NCI-H2081 (cell line): ENCODE results near the gene MFAP3L.

ENCODE experiments used
- DNase-seq, 2 experiments: peaks; one replicate each; lab custom pipeline; 2025; lab: John Stamatoyannopoulos, UW

Gene MFAP3L

GRCh38 chr4:169940460-169940859 is 85.7 kb downstream of the MFAP3L start:
- DNase-seq: no peak
